A204.1 (cell line): Measurements from ENCODE around the gene MYH2.
"Not testable (repeated sequence)": the region's sequence is repeated elsewhere in the genome, so short reads cannot be mapped to it uniquely, and the experiment has no call there.

Experiments used
- FAIRE-seq: peaks from 2 replicates; lab custom pipeline; 2012; peaks lifted over from hg19 to GRCh38; lab: Jason Lieb, UNC

Gene MYH2

GRCh38 chr17:10549096-10549842 is at the start of gene MYH2:
MYH2 (minus strand) TSS chr17:10549658; CDS start chr17:10547920, 1,738 bp downstream.
- no peak for FAIRE-seq

GRCh38 chr17:10598621-10599020 is 49.2 kb upstream of the MYH2 start:
- no peak for FAIRE-seq

GRCh38 chr17:10589553-10590145 is 40.2 kb upstream of the MYH2 start:
- no peak for FAIRE-seq

GRCh38 chr17:10585529-10585928 is 36.1 kb upstream of the MYH2 start:
- no peak for FAIRE-seq

- no peak for FAIRE-seq
Observed at GRCh38 chr17:10583834-10584233, 34.4 kb upstream of the MYH2 start.

- no peak for FAIRE-seq
Observed at GRCh38 chr17:10579270-10579669, 29.8 kb upstream of the MYH2 start.

- FAIRE-seq: no peak
Observed at GRCh38 chr17:10574324-10574723, 24.9 kb upstream of the MYH2 start.

GRCh38 chr17:10563991-10564660 is 14.7 kb upstream of the MYH2 start:
- FAIRE-seq: no peak

- FAIRE-seq: no peak
Observed at GRCh38 chr17:10558049-10558448, 8.6 kb upstream of the MYH2 start.

- no peak for FAIRE-seq
Observed at GRCh38 chr17:10557422-10557821, 8.0 kb upstream of the MYH2 start.

- FAIRE-seq: no peak
Observed at GRCh38 chr17:10556301-10557005, 7.0 kb upstream of the MYH2 start.

GRCh38 chr17:10550014-10550413 is 556 bp upstream of the MYH2 start:
- no peak for FAIRE-seq

- no peak for FAIRE-seq
Observed at GRCh38 chr17:10547351-10547750, 2.1 kb downstream of the MYH2 start.

GRCh38 chr17:10543486-10543885 is 6.0 kb downstream of the MYH2 start:
- not testable (repeated sequence) for FAIRE-seq

GRCh38 chr17:10541179-10541578 is 8.3 kb downstream of the MYH2 start:
- FAIRE-seq: not testable (repeated sequence)

- FAIRE-seq: no peak
Observed at GRCh38 chr17:10532026-10532425, 17.4 kb downstream of the MYH2 start.

GRCh38 chr17:10527419-10527818 is 22.0 kb downstream of the MYH2 start:
- no peak for FAIRE-seq

GRCh38 chr17:10526517-10526916 is 22.9 kb downstream of the MYH2 start:
- FAIRE-seq: no peak

- FAIRE-seq: no peak
Observed at GRCh38 chr17:10523064-10523463, 26.4 kb downstream of the MYH2 start.

- FAIRE-seq: no peak
Observed at GRCh38 chr17:10521949-10522348, 27.5 kb downstream of the MYH2 start.

GRCh38 chr17:10518271-10519037 is 31.0 kb downstream of the MYH2 start, which contains the start of gene MYH1:
MYH1 (minus strand) TSS chr17:10518542; CDS start chr17:10516642, 1,900 bp downstream.
- no peak for FAIRE-seq

- FAIRE-seq: no peak
Observed at GRCh38 chr17:10516638-10517037, 32.8 kb downstream of the MYH2 start.
